Hematopoietic multipotent progenitor cell treated with erythropoietin and hydrocortisone succinate and interleukin-3 and kit ligand, for 4 days (in vitro differentiated cells): ENCODE results near the gene LOXL3.
"Not testable (repeated sequence)": the region's sequence is repeated elsewhere in the genome, so short reads cannot be mapped to it uniquely, and the experiment has no call there.

Experiments
- DNase-seq: peaks from one replicate; pipeline ENCODE4 v3.0.0-alpha.2; 2015

The LOXL3 gene

DNA sequence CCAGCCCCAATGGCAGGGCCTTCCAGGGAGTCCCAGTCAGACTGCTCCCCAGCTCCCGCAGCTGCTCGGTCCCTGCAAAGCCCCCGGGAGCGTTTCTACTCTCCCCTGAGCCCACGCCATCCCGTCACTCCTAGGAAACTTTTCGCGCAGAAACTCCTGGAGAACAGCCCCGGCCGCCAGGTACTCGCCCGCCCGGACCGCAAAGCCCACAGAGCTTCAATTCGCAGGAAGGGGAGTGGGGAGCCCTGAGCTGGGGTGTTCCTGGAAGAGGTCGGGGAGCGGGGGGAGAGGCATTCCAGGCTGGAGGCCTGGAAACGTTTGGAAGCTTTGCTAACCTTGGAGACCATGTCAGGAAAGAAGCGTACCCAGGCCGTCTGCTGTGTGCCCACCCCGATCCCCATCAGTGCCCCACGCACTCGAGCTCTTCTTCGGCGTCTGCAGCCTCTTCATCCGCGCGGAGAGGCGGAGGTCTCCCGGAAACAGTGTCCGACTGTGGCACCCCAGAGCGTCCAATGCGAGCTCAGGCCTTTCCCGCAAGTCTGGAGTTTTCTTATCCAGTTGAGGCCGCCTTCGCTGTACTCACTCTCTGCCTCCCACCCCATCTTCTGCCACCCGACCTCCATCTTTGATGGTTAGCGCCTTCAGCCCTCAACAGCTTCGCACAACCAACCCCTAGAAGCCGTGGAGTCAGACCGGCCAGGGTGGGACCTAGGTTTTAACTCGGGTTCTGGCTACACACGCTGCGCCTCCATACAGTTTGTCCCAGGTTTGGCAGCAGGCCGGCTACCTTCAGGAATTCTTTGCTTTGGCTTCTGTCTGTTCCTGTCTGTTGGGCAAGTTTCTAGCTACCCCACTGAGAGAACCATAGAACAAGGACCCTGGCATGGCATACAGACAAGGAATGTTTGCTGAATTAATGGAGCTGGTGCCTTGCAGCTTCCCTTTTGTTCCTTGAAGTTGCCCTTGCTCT, 50.0 kb downstream of the LOXL3 start:
- DNase-seq, result no peak

DNA sequence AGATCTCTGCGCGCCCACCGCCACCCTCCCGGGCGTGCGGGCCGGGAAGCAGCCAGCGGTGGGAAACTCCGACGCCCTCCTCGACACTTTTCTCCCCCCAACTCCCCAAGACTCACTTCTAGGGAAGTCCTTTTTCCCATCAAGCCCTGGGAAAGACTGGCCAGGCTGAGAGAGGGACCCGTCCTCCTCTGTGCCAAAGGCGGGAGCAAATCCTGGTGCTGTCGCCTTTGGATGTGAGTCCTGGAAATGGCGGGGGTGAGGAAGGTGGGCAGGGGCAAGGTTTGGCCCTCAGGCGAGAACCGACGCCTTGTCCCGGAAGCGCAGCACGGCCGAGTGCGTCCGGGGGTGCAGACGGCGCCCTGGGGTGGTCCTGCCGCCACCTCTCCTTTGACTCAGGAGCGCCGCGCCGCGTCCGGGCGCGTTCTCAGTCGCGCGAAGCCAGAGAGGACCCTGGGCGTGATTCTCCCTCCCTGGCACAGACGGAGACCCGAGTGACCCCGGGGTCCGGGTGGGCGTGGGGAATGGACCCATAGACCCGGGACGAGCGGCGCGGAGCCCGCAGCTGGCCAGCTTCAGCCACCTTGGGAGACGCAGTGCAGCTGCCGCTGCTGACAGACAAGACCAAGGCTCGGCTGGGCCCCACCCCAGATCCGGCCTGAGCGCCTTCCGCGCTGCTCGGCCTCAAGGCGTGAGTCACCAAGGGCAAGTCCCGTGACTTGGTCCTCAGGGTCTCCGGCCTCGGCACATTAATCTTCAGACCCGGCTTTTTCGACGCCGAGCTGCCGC, 50.8 kb downstream of the LOXL3 start:
- peak; percentile 90 for DNase-seq

- DNase-seq, result no peak
Observed at GRCh38 chr2:74502147-74502719, 51.5 kb downstream of the LOXL3 start.

- no peak for DNase-seq
Observed at GRCh38 chr2:74501335-74502071, 52.2 kb downstream of the LOXL3 start.

DNA sequence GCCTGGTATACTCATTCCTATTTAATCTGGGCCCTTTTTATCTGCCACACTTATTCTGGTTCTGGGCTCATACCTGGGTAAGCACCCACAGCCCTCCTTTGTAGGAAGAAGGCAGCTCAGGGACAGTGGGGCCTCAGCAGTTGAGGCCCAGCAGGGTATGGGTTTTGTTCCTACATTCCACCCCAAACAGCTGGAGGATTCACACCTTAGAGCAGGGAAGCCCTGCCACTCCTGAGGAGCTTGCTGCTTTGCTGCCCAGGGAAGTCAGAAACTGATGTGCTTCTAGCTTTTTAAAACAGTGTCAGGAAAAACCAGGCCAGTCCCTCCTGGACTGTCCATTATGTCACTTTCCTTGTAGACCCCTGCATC, 53.2 kb downstream of the LOXL3 start:
- DNase-seq, result no peak

GRCh38 chr2:74499940-74500577, 53.7 kb downstream of the LOXL3 start:
- DNase-seq, result no peak

- DNase-seq, result peak; percentile 68
Observed at GRCh38 chr2:74499267-74499939, 54.3 kb downstream of the LOXL3 start, which contains the start of gene LBX2. LBX2 (minus strand) TSS chr2:74499603; CDS start chr2:74499537, 66 bp downstream.

DNA sequence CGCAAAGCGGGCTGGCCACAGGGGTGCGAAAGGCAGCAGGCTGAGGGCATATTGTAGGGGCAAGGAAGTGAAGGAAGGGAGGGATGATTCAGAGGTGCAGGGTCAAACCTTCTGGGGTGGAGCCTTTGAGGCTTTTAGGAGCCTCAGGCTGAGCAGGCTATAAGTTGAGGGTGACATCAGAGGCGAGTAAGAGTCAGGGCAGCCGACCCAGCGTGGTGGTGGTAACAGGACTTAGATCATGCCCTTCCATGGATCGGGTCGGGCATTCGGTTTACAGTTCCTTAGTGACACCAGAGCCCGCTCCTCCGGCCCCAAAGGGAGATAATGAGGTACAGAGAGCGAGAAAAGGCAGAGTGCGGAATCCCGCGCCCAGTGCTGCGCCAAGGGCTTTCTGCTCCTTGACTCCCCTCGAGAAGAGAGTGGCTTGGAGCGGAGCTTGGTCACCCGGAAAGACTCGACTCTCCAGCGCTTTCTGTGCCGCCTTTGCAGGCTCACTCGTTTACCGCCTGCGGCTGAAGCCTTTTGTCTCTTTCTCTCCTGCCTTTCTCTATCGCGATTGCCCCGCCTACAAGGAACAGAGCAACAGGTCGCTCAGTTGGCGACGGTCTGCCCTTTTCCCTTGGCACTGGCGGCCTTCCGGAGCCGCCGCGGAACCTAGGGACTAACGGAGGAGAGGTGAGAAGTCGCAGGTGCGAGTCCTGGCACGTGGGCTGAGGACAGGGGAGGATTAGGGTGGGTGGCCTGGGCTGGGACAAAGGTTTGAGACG, 55.1 kb downstream of the LOXL3 start:
- peak; percentile 66 for DNase-seq

- DNase-seq, result peak; percentile 56
Observed at GRCh38 chr2:74497777-74498499, 55.8 kb downstream of the LOXL3 start.

DNA sequence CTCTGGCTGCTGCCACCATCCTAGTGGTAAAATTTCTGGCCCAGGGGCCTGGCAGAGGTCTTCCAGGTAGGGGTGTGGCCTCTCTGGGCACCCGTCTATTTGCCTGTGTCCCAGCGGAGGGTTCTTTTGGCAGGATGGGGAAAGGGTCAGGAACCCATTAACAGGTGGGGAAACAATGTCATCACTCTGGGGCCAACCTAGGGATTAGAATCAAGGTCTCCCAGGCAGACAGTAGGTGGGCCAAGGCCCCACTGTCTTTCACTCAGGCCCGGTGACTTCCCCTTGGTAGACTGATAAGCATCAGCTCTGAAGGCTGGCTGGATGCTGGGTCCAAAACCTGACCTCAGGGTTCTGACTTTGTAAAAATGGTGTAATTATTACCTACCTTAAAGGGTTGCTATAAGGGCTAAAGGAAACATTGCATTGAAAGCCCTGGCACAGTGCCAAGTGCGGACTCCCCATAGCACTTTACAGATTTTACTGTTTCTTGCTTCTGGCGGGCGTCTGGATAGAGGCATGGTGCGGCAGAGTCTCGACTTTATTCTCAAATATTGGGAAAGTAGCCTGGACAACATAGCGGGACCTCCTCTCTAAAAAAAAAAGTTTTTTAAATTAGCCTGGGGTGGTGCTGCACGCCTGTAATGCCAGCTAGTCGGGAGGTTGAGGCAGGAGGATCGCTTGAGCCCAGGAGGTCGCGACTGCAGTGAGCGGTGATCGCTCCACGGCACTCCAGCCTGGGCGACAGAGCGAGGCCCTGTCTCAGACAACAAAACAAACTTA, 56.6 kb downstream of the LOXL3 start:
- DNase-seq, result no peak

DNA sequence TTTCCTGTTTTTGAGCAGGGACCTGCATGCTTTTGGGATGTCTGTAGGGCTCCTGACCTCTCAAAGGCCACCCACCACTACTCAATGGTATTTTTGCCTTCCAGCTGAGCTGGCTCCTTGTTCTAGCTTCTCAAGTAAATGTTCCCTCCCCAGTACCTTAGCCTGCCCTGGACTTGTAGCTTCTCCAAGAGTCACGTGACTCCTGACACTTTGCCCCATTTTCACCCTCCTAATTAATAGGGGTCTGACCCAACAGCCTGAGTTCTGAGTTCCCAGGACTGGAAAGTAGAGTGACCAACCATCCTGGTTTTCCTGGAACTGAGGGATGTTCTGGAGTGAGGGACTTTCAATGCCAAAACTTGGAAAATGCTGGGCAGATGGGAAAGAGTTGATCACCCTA, 58.3 kb downstream of the LOXL3 start:
- no peak for DNase-seq

DNA sequence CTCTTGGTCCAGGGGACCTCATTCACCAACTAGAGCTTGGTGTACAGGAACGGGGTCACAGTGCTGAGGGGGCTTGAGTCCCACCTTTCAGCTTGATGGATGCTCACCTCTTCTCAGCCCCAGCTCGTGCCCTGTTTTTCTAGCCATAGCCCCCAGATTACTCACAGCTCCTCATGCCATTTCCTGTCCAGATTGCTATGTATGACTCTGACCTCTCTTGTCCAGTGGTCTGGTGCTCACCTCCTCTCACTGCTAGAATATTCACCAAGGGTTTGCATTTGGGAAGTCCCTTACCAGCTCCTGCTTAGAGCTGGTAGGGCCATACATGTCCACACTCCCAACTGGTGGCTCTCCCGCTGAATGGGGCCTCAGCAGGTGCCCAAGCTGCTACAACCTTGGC, 60.2 kb downstream of the LOXL3 start:
- no peak for DNase-seq

DNA sequence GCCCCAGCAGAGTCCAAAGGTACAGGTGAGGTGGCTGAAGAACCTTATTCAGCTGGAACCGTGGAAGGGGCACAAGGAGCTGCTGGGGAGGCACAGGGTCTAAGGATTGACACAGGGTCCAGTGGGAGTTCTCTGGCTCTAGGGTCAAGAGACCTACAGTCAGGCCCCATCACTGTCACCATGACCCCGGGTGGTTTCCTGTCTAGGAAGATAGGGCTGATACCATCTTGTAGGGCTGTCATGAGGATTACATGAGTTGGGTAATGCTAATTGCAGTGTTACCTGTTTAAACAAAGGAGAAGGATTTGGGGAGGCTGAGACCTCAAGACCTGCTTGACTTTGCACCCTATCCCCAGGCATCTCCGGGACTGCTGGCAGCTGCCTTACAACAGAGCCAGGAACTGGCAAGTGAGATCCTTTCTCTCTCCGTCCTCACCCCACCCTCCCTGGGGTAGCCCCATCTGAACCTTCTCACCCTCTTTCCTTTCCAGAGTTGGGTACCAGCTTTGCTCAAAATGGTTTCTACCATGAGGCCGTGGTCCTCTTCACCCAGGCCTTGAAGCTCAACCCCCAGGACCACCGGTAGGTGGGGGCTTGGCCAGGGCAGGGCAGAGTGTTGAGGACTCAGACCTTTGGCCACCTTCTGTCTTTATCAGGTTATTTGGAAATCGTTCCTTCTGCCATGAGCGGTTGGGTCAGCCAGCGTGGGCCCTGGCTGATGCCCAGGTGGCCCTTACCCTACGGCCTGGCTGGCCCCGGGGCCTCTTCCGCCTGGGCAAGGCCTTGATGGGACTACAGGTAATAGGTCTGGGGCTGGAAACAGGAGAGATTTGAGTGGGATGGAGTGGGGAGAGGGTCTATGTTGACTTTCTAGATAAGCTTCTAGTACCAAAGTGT, 61.8 kb downstream of the LOXL3 start:
- DNase-seq, result no peak

DNA sequence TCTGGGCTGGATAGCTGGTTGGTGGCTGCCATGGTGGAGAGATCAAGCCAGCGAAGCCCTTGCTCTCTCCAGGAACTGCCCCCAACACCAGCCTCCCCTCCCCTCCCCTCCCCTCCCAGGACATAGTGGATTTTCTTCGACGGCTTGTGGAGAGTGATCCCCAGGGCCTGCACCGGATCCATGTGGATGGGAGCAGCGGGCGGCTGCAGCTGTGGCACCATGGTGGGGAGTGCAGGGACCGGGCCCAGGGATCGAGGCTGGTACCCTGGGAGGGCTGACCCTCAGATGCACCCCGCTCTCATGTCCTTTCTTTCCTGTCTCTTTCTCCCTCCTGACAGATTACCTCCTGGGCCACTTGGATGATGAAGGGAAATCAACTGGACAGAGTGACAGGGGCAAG, 63.8 kb downstream of the LOXL3 start:
- DNase-seq, result no peak

GRCh38 chr2:74488643-74489481, 64.9 kb downstream of the LOXL3 start:
- no peak for DNase-seq

DNA sequence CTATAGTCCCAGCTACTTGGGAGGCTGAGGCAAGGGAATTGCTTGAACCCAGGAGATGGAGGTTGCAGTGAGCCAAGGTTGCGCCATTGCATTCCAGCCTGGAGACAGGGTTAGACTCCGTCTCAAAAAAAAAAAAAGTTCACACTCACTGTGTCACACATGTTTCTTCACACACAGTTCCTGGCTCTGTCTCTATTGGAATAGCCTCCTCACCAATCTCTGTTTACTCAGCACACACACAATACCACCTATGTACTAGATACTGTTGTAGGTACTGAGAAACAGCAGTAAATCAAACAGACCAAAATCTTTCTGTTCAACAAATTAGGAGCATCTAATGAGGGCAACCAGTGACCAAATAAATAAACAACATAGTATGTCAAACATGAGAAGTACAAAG, 67.6 kb downstream of the LOXL3 start:
- no peak for DNase-seq

GRCh38 chr2:74483675-74484164, 70.0 kb downstream of the LOXL3 start:
- not testable (repeated sequence) for DNase-seq
